DMS153 treated with DMSO at 0.1 percent for 48 hours (cell line): ENCODE measurements around the gene MANSC1.
A peak's percentile ranks its signal among the peaks of the same experiment; 100 is the strongest.
"Not testable (repeated sequence)": the region's sequence is repeated elsewhere in the genome, so short reads cannot be mapped to it uniquely, and the experiment has no call there.

ENCODE experiments used
- DNase-seq: peaks from one replicate; lab custom pipeline; 2025; ENCODE audit not compliant: unreplicated experiment; lab: John Stamatoyannopoulos, UW

The MANSC1 gene

DNA sequence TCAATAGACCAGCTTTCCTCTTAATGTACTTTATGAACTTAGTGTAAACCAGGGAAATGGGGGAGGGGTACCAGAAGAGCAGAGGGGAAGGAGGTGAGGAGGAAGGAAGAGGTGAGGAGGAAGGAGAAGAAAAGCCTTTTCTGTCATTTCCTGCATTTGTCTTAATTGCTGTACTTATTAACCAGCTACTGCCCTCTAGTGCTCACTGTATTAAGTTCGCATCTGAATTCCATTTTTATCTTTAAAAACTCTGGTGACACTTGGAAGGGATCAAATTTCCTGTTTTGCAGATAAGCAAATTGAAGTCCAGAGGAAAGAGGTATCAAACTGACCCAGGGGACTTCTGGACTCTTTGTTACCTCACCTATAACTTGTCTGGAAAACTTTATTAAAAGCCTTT, 22.2 kb downstream of the MANSC1 start:
- peak; percentile 75 for DNase-seq

DNA sequence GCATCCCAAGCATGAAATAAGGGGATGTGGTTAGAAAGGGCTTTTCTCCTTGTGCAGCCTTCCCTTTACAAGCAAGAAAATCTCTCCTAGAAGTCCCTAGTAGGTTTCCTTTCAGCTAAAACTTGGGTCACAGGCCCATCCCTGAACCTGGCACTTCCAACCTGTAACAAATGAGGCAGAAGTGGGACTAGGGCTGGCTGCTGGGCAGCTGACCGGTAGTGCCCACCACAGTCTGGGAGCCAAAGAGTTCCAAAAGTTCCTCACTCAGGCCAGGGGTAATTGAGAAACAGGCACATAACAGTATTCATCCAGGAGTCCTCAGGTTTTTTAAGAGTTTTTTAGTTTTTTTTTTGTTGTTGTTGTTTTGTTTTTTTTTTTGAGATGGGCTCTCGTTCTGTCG, 23.8 kb downstream of the MANSC1 start:
- DNase-seq = no peak

DNA sequence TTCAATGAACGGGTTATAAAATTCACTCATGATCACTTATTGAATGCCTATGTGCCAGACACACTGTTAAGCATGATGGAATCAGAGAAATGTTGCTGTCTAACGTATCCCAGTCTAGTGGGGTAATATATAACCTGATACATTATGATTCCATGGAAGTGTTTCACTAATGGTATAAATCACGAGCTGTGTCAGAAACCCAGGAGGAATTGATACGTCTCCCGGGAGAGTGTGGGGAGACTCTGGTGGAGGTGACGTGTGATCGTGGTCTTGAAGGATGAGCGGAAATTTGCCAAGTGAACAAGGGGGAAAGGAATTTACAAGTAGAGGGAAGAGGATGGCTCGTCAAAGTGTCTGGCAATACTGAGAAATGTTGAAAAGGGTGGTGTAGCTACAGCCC, 26.5 kb downstream of the MANSC1 start:
- no peak for DNase-seq

DNA sequence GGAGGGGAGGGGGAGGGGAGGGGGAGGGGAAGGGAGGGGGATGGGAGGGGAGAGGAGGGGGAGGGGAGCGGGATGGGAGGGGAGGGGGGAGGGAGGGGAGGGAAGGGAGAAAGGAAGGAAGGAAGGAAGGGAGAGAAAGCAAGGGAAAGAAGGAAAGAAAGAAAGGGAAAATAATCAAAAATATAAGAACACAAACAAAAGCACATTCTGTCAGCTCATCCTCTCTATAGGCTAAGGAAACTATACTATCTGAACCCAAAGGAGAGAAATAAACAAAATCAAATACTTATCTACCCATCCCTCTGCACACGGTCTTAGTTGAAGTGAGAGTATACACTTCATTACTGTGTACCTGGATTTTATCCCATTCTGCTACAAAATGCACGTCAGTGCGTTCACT, 26.9 kb downstream of the MANSC1 start:
- no peak for DNase-seq

DNA sequence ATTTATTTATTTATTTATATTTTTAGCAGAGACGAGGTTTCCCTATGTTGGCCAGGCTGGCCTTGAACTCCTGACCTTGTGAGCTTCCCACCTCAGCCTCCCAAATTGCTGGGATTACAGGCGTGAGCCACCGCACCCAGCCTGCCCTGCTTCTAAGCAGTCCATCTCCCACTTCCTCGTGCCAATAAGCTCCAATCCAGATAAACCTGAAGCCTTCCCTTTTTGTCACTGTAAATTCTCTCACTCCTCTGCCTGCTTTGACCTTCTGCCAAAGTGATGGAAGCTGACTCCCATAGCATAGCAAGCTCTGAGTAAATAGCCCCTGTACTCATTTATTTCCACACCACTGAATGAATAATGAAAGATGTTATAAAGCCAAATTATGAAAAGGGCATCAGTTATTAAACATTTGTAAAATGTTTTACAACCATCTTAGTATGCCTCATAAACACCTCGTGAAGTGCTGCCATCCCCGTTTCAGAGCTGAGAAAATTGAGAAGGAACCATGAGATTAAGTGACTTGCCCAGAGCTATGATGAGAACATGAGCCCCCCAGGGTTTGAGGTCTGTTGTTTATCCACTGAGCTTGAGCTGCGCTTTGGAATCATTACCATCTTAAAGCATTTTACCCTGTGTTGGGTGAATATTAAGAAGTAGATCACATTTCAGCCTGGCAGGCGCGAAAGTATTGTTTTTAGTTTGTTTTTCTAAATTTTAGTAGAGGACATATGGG, 30.4 kb downstream of the MANSC1 start:
- DNase-seq = no peak

DNA sequence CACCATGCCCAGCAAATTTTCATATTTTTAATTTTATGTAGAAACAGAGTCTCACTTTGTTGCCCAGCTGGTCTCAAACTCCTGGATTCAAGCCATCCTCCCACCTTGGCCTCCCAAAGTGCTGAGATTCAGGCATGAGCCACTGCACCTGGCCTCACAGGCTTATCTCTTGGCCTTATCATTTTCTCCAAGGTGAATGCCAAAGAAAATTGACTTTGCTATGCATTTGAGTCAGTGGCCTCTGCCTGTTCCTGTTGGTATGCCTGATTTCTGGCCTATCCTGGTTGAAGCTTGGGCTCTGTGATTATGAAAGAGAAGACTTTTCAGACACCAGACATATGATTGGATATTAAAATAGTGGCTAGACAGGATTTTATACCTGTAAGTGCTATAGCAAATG, 34.2 kb downstream of the MANSC1 start:
- no peak for DNase-seq

DNA sequence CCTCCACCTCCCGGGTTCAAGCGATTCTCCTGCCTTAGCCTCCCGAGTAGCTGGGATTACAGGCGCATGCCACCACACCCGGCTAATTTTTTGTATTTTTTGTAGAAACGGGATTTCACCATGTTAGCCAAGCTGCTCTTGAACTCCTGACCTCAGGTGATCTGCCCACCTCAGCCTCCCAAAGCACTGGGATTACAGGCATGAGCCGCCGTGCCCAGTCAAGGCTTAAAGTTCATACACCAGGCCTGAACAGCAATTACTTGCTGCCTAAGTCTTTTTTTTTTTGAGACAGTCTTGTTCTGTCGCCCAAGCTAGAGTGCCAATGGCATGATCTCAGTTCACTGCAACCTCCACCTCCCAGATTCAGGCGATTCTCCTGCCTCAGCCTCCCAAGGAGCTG, 39.3 kb downstream of the MANSC1 start:
- DNase-seq = not testable (repeated sequence)

DNA sequence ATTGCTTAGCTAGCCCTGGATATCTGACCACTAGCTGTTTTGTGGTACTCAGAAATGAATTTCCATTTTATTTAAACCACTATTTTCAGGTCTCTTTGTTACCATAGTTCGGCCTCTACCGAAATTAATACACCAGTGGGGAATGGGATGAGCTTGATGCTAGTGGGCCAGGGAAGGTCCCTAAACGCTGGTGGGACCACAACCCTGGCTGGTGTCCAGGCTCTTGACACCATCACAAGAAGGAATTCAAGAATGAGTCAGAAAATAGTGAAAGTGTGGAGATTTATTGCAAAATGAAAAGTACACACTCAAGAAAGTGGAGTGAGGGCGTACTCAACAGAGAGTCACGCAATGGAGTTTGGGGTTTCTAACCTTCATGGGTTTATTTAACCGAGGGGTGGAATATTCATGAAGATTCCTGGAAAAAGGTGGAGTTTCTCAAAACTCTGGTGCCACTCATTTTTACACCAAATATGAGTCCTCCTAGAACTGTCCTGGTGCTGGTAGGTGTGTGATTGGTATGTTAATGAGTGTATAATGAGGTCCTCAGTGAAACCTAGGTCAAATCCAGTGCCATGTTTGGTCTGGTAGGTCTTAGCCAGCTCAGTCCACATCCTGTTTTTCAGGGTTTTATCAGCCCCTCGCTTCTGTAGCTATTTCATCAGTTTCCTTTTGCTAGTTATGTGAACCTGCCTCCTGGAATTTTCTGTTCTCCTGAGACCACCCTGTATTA, 44.3 kb downstream of the MANSC1 start:
- DNase-seq = no peak

DNA sequence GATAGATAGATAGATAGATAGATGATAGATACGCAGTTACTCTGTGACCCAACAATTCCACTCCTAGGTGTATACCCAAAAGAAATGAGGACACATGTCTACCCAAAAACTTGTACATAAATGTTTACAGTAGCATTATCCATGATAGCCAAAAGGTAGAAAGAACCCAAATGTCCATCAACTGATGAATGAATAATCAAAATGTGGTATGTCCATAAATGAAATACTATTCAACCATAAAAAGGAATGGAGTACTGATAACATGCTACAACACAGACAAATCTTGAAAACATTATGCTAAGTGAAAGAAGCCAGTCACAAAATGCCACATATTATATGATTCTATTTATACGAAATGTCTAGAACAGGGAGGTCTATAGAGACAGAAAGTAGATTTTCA, 47.1 kb downstream of the MANSC1 start:
- DNase-seq = no peak

DNA sequence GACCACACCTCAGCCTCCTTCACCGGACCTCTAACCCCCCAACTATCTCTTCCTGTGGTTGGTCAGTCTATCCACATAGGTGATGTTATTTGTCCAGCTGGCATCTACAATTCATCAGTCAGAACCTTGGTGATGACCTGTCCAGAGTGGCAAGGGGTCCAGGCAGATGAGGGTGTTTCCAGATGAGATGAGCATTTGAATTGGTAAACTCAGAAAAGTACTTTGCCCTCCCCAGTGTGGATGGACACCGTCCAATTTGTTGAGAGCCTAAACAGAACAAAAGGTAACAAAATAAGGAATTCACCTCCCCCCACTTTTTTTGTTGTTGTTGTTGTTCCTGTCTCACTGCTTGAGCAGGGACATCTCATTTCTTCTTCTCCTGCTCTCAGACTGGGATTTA, 48.9 kb downstream of the MANSC1 start:
- DNase-seq = no peak

DNA sequence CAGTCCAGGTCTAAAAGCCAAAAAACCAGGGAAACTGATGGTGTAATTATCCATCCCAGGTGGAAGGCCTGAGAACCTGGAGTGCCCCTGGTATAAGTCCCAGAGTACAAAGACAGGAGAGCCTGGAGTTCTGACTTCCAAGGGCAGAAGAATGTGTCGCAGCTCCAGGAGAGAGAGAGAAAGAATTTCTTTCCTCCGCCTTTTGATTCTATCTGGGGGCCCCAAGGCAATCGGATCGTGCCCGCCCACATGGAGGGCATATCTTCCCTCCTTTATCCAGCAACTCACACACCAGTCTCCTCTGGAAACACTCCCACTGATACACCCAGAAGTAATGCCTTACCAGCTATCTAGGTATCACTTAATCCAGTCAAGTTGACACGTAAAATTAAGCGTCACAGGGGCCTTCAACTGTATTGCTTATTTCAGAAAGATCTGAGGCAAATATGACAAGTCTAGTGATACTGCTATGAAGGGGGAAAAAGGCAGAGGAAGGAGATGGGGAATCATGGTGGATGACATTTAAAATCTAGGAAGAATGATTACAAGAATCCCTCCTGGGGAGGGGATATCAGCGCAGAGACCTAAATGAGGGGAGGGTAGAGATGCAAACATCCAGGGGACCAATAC, 52.7 kb downstream of the MANSC1 start:
- DNase-seq = no peak

DNA sequence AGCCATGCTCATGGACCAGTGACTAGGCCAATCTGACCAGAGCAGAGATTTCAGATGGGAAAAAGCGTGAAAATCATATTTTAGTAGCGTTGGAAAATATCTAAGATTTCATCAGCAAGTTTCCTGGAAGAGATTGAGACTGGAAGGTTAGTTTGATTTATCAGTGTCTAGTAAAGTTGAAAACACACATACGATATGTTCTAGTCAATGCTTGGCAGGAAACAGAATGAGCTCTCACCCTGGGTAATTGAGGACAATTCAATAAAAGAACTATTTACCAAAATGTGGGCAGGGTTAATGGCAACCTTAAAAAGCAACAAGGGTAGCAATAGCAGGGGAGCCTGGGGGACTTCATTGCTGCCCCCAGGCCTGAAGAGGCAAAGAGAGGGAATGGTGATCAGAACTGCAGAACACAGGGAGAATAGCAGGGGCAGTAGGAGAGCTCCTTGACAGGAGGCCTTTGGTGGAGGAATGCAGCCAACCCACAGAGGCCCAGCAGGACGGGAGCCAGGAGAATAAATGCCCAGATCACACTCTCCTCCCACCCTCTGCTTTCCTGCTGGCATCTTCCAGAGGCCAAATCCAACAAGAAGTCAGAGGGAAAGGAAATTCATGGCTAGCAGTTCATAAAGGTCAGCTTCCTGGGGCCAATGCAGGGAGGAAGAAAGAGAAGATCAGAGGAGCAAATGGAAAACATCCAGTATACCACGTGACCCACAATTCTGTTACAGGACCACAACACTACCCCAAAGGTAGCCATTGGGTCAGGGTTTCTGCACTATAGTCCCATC, 55.6 kb downstream of the MANSC1 start:
- no peak for DNase-seq

DNA sequence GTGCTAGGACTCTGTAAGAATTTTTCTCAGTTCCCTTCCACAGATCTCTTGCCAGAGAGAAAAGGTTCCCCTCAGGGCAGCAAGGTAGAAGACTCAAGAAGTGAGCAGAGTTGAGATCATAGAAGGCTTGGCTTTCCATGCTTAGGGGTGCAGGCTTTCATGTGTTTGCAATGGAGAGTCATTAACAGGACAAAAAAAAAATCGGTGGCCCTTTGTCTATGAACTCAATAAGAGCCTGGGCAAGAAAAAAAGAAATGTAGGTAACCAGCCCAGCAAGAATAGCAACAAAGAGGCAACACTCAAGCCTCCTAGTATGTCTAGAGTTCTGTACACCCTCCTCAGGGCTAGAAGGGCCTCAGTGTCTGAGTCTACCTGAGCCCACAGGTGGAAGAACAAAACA, 59.8 kb downstream of the MANSC1 start:
- DNase-seq = no peak

DNA sequence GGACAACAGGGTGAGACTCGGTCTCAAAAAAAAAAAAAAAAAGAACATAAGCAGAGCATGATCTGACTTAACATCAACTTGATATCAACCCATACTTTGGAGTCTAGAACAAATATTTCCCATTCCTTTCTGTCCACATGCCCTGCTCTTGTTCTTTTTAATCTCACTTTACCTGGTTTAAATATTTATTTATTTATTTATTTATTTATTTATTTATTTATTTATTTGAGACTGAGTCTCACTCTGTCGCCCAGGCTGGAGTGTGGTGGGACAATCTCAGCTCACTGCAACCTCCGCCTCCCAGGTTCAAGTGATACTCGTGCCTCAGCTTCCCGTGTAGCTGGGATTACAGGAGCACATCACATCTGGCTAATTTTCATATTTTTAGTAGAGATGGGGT, 63.6 kb downstream of the MANSC1 start:
- no peak for DNase-seq

DNA sequence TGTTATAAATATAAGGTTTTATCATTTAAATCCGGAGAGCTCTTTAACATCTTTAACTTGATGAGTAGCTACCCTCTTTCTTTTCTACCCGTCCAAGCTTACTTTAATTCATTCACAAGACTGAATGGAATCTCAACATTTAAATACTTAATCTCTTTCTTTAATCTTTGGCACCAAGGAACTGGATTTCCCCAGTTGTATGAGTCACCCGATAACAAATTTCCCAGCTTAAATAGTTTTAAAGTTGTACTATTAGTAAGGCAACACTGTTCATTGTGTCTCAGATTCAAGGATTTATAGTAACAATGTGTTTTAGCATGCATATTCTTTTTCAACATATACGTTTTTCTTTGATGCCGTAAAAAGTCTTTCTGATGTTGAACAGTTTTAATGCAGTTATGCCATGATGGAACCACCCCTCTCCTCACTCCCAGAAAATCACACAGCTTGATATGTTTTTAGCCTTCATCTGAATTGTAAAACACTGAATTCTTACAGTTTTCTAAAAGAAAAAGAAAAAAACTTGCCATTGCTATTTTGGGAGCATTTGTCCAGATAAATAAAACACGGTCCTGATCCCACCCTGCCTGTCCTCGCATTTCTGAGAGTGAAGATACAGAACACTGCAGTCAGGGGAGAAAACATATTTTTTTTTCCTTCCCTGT, 67.1 kb downstream of the MANSC1 start:
- DNase-seq = no peak

DNA sequence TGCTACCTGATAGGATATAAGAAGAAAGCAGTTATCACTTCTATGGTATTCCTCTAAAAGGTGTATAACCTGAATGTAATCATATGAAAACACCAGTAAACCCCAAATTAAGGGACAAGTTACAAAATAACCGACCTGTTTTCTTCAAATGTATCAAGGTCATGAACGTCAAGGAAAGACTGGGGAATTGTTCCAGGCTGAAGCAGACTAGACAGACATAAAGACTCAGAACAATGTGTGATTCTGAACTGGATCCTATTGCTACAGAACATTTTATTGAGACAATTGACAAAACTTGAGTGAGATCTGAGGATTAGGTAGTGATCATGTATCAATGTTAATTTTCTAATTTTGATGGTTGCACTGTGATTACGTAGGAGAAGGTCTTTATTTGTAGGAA, 67.8 kb downstream of the MANSC1 start:
- DNase-seq = no peak

DNA sequence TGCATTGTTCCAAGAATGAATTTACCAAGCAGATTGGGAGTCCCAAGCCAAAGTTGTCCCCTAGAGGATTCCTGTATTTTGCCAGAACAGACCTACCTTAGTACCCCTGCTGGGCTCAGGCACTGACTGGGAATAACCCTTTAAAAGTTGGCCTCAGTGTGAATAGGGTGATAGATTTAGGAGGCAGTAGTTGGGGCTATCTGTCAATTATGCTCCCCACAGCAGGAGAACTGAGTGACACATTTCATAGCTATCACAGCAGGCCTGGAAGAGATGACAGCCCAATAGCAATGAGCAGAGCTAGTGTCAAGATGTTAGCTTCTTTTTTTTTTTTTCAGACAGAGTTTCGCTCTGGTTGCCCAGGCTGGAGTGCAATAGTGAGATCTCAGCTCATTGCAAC, 68.9 kb downstream of the MANSC1 start:
- no peak for DNase-seq

DNA sequence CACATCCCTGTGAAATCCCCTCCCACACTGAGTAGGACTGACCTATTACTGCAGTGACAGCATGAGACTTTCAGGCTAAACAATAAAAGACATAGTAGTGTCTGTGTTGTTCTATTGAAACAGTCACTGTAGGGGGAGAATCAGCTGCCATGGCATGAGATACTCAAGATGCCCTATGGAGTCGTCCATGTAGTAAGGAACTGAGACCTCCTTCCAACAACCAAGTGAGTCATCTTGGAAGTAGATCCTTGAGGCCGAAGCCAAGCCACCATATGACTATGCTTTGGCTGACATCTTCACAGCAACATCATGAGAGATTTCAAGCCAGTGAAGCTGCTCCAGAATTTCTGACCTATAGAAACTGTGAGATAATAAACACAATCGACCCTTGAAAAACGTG, 71.1 kb downstream of the MANSC1 start:
- no peak for DNase-seq
